Measurements from ENCODE around the gene TNRC6C.
"Not testable (repeated sequence)": the region's sequence is repeated elsewhere in the genome, so short reads cannot be mapped to it uniquely, and the experiment has no call there.

TNRC6C gene

DNA sequence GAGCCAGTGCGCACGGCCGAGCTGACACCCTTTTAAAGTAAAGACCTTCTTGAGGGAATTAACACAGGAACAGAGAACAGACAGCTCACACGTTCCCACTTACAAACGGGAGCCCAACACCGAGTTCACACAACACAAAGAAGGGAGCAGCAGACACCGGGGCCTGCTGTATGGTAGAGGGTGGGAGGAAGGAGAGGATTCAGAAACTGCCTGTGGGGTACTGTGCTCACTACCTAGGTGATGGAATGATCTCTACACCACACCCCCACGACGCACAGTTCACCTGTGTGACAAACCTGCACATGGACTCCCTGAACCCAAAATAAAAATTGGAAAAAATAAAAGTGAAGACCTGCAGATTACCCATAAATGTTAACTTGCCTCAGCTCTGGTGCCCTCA, 137.6 kb downstream of the TNRC6C start:
- DNase-seq, result no peak

DNA sequence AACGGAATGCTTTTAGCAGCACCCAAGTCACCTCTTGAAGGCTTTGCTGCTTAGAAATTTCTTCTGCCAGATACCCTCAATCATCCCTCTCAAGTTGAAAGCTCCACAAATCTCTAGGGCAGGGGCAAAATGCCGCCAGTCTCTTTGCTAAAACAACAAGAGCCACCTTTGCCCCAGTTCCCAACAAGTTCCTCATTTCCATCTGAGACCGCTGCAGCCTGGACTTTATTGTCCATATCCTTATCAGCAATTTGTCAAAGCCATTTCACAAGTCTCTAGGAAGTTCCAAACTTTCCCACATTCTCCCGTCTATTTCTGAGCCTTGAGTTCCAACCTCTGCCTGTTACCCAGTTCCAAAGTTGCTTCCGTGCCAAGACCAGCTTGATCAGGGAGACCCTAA, 142.6 kb downstream of the TNRC6C start:
- DNase-seq, result no peak

DNA sequence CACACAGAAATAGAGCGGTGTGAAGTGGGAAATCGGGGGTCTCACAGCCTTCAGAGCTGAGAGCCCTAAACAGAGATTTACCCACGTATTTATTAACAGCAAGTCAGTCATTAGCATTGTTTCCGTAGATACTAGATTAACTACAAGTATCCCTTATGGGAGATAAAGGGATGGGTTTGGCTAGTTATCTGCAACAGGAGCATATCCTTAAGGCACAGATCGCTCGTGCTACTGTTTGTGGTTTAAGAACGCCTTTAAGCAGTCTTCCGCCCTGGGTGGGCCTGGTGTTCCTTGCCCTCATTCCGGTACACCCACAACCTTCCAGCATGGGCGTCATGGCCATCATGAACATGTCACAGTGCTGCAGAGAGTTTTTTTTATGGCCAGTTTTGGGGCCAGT, 143.0 kb downstream of the TNRC6C start:
- no peak for DNase-seq

DNA sequence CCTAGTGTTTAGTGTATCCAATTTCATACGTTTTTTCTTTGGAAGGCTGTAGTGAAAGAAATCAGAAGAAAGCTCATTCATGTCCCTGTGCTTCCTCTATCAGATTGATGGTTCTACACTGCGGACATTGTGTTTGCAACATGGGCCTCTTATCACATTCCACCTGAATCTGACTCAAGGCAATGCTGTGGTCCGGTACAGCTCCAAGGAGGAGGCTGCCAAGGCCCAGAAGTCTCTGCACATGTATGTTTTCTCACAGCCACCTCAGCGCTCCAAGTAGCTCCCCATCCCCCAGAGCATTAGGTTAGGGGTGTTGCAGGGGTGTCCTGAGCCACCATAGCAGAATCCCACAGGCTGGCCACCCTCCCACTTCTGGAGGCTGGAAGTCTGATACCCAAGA, 144.8 kb downstream of the TNRC6C start:
- no peak for DNase-seq

DNA sequence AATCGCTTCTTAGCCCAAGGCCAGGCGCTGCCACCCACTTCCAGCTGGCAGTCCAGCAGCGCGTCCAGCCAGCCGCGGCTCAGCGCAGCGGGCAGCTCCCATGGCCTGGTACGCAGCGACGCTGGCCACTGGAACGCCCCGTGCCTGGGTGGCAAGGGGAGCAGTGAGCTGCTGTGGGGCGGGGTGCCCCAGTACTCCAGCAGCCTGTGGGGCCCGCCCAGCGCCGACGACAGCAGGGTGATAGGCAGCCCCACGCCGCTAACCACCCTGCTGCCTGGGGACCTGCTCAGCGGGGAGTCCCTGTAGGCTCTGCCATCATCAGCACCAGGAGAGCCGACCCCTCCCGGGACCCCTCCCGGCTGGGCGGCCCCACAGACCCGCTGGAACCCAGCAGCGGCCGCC, 146.0 kb downstream of the TNRC6C start:
- no peak for DNase-seq

DNA sequence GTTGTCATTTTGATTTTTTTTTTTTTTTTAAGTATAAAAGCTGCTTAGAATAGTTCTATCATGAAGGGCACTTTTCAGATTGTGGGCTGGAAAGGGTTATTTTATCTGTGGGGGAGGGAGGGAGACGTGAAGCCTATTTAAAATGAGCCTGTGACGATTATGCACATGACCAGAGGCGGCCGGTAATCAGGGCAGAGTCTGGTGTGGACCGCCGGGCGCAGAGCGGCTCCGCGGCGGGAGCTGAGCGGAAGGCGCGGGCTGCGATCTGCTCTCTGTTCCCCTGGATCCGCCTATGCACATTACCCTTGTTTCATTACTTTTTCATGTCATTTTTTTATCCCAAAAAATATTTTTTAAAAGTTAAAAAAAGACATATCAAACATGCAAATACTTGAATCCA, 146.6 kb downstream of the TNRC6C start:
- DNase-seq, result no peak

DNA sequence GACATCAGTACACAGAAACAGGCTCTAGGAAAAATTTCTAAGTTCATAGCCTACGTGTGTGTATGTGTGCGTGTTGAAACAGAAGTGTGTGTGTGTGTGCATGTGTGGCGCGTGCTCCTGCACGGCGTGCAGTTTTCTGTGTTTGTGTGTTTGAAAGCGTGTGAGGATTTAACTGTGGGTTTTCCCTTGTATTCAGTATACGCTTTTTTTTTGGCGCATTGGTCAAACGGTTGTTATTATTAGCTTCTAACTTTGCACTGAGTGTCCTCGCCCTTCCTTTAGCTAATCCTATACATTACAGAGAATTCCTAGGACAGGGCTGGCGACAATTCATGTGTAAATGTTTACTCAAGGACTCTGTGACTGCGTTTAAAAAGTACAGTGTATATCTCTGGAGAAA, 147.0 kb downstream of the TNRC6C start:
- DNase-seq, result no peak

DNA sequence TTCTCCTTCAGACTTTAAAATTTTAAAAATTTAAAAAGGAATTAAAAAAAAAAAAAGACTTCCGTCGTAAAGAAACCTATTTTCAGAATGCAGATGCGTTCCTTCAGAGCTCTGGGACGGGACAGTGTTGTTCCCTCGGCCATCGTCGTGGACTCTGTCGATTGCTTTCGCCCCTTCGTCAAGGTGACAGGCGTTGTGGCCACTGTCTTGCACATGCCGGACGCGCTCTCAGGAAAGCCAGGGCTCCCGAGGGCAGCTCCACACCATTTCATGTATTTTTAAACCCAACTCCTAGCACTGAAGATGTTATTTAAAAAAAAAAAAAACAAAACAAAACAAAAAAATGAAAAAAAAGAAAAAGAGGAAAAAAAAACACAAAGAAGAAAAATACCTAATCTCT, 147.7 kb downstream of the TNRC6C start:
- no peak for DNase-seq

DNA sequence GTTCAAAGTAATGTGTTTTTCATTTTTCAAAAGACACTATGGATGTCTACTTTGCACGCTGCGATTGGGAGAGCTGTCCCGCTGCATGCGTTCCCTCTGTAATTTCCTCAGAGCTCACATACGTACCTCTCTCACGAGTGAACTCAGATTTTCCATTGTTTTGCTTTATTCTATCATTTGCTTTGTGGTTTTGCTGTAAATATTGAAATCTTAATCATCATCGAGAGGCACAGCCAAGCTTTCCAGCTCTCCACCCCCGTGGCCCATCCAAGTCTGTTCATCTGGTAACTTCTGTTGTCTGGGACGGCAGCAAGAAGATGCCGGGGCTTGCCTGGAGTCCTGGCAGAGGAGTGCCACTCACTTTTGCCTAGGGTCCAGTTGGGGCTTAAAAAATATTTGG, 149.0 kb downstream of the TNRC6C start:
- no peak for DNase-seq

DNA sequence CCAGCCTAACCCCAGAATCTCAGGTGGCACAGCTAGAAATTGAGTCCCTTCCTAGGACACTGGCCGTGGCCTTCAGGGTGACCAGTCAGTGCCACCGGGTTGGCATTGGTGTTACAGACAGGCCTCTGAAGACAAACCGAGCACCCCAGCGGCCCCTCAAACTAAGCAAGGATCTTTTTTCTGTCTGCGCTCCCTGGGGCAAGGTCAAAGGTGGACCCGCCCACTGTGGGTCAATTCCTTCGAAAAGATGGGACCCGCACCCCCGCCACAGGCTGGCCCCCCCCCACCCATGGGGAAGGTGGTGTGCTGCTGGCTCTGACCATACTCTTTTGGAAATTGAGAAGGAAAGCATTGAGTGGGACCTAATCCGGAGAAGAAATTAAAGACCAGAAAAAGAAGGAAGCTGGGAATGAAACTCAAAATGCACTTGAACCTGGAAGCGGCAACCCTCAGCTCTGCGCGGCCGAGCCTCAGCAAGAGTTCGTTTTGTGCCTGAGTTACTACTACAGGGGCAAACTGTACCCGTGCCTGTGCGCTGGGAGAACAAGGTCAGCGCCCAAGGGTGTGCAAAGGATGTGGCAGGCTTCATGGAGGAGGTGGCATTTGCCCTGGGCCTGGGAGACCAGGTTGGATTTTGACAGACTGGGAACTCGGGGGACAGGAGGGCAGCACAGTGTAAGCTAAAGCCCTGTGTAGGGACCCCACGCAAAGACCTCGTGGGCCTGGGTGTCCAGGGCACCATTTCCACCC, 149.6 kb downstream of the TNRC6C start:
- DNase-seq, result no peak

DNA sequence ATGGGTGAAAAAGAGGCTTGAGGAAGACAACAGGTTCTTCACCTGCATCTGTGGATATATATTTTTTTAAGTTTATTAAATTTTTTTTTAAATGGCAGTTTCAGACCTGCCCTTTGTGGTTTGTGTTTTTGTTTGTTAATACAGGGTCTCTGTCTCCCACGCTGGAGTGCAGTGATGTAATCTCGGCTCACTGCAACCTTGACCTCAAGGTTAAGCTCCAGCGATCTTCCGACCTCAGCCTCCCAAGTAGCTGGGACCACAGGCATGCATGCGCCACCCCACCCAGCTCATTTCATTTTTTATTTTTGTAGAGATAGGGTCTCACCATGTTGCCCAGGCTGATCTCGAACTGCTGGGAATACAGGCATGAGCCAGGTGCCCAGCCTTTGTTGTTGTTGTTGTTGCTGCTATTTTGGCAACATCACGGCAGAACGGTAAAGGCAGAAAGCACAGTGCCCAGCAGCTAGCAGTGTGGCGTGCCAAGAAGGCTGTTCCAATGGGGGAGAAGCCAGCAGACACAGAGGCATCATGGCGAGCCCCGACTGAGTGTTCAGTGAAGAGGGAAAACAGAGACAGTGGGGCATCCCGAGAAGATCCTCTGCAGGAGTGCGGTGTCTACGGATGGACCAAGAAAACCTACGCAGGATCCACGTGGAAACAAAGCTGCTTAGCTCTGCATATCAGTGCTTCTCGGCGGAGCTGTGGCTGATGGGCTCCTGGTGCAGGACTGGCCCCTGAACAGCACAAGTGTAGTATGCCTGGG, 150.4 kb downstream of the TNRC6C start:
- no peak for DNase-seq

DNA sequence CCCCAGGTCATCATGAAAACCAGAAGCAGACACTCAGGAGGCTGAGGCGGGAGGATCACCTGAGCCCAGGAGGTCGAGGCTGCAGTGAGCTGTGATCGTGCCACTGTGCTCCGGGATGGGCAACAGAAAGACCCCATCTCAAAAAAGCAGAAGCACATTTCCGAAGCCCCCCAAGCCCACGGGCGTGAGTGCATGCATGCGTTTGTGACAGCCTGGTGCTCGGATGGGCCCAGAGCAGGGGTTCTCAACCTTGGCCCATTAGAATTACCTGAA, 150.9 kb downstream of the TNRC6C start:
- DNase-seq, result no peak

DNA sequence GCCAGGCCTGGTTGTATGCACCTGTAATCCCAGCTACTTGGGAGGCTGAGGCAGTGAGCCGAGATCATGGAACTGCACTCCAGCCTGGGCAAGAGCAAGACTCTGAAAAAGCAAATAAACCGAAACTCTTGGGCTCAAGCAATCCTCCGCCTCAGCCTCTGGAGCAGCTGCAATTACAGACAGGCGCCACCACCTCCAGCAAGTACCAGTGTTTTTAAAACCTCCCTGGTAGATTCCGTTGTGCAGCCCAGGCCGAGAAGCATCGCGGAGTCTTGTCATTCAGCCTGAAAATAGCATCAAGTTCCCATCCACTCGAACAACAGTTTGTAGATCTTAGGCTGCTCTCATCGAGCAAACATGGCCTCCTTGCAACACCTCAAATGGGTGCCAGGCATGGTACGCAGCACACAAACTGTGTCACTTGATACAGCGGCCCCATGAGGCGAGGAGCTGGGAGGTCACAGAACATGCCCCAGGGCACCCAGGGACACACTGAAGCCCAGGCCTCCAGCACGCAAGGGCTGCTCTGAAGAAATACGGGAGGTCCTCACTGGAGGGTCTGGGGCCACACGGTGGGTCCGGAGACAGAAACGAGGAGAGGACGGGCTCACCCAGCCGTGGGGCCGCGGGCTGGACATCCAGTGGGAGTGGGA, 152.0 kb downstream of the TNRC6C start:
- DNase-seq, result no peak

DNA sequence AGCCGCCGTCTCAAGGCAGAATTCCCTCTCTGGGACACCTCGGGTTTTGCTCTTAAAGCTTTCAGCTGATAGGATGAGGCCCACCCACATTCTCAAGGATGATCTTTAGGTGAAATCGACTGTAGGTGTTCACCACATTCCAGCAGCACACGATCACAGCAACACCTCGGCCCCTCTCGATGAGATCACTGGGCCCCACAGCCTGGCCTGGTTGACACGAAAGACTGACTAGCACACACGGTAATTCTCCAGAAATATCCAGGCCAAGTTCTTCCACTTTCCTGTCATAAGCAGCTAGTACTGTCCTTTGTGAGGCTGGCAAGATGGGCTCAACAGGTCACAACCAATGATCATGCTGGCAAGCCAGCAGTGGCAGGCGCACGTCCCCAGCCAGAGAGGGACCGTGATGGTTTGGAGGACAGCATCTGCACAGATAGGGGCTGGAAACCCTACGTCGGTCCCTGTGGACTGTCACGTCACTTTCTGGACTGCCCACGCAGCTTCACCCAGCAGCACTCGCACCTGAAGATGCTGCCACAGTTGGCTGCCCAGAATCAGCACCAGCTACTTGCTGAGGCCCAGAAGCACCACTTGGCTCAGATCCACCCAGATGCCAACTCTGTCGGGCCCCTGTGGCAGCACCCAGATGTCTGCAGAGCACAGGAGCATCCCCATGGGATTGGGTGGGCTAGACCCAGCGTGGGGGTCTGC, 152.7 kb downstream of the TNRC6C start:
- no peak for DNase-seq

DNA sequence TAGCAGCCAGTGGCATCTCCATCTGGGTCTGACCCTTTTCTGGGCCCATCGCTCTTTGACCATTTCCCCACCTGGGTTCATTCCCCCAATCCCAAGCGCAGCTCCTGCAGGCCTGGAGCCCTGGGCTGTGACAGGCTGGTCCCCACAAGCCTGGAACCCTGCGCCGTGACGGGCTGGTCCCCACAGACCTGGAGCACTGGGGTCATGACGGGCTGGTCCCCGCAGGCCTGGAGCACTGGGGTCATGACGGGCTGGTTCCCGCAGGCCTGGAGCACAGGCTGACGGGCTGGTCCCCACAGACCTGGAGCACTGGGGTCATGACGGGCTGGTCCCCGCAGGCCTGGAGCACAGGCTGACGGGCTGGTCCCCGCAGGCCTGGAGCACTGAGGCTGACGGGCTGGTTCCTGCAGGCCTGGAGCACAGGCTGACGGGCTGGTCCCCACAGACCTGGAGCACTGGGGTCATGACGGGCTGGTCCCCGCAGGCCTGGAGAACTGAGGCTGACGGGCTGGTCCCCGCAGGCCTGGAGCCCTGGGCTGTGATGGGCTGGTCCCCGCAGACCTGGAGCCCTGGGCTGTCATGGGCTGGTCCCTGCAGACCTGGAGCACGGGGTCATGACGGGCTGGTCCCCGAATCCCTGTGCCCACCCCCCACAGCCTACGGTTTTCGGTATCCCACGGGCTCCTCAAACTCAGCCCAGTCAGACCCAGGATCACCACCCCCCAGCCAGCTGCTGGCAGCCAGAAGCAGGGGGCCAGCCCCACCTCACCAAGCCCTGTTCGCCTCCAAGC, 153.4 kb downstream of the TNRC6C start:
- DNase-seq, result no peak

DNA sequence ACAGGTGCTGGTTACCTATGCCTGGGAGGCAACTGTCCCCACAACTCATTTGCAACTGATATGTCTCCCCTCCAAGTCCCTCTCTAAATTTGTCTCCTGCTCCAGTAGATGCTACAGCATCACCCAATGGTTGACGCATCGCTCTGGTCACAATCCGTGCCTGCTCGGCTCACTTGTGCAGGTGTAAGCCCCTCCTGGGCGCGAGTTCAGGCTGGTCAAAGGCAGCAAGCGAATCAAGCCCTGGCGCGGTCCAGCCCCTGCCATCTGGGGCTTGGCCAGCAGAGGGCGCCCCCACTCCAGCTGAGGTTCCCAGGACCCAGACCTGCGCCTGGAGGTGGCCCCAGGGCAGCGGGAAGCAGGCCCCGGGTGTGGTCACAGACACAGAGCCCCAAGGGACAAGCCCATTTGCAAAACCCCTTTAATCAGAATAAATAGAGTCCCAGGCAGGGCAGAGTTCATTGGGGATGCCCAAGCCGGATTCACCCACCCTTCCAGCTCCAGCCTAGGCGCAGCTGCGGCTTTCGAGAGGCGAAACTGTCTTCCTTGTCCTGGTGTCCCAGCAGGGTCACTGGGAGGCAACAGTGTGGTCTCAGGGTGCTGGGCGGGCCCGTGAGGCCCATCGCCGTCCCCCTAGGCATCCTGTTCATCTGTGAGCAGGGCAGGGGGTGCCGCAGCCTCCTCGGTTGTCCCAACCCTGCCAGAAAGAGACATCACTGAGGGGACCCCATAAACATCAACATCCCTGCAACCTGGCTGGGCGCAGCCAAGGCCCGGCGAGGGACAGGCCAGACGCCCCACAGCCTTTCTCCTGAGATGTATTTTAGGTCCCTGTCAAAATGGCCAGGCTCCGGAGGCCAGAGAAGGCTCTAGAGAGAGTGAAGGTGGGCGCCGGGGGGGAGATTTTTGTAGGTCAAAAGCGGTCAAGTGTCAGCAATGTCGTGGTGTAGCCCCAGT, 154.3 kb downstream of the TNRC6C start:
- peak; percentile 28 for DNase-seq

DNA sequence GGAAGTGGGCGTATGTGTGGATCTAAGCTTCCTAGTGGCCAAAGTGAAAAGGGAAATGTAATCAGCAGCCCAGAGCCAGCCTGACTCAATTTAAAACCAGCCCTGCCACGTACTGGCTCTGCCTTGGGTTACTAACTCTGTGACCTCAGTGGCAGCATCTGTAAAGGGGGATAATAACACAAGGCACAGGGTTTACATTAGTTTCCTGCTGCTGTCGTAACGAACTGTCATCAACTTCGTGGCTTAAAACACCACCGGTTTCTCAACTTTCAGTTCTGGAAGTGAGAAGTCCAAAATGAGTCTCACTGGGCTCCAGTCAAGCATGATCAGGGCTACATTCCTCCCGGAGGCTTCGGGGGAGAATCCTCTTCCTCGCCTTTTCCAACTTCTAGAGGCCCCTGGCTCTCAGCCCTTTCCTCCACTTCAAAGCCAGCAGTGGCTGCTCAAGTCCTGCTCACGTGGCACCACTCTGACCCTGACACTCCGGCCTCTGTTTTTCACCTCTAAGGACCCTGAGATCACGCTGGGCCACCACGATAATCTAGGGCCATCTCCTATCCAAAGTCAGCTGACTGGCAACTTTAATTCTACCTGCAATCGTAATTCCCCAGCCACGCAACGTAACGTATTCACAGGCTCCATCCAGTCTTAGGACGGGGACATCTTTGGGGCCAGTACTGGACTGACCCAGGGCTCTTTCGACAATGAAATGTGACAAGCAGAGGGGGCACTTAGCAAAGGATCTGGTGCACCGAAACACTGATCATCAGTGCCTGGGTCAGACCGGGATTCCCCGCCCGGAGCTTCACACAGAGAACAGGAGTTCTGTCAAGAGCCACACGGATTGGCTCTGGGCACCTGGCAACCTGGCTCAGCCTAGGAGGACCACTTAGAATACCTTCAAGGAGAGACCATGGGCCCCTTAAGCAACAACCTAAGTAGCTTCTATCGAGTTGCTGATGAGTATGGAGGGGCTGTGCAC, 155.6 kb downstream of the TNRC6C start:
- no peak for DNase-seq

DNA sequence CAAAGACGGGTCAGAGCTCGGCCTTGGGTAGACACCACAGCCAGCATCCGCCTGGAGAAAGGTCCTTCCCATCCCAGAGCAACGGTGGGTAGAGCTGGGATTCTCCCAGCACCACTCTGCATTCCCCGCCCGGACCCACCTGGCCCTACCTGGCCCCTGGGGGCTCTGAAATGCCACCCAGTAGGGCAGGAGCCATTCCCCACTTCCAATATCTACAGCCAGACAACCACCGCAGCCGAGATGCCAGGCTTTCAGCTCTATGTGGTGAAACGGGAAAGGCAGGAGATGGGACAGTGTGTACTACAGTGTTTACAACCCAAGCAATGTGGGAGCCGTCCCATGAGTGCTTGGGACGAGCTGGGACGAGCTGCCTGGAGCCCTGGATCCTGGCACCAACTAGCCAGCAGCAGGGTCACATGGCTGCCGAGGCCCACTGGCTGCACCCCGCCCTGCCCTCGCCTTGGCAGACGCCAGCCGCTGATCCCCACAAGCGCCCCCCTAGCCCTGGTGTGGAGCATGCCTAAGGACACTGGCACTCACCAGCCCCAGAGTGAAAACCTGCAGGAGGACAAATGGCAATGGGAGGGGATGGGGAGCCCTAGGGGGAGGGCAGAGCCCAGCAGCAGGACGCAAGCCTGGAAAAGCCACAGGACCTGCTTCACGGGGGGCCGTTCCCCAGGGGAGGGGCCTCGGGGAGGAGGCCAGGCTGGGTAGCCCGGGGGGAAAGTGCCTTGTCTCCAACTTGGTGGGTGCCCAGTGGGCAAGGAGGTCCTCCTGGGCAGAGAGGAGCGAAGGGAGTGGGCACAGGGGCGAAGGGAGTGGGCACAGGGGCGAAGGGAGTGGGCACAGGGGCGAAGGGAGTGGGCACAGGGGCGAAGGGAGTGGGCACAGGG, 156.6 kb downstream of the TNRC6C start:
- DNase-seq, result no peak

DNA sequence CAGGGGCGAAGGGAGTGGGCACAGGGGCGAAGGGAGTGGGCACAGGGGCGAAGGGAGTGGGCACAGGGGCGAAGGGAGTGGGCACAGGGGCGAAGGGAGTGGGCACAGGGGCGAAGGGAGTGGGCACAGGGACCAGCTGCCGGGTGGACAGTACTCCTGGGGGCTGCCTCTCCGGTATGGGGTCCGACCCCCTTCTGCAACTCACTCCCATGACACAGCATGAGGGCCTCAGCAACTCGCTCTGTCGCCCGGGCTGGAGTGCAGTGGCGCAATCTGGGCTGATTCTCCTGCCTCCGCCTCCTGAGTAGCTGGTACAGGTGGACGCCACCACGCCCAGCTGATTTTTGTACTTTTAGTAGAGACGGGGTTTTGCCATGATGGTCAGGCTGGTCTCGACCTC, 157.3 kb downstream of the TNRC6C start:
- not testable (repeated sequence) for DNase-seq

All from NCI-H1694 treated with DMSO at 0.1 percent for 48 hours (cell line).